DMS53 (cell line): Measurements from ENCODE around the gene SPIB.
"Not testable (repeated sequence)": the region's sequence is repeated elsewhere in the genome, so short reads cannot be mapped to it uniquely, and the experiment has no call there.

Source experiments
- DNase-seq: peaks from one replicate; lab custom pipeline; 2025; lab: John Stamatoyannopoulos, UW

Gene SPIB

DNA sequence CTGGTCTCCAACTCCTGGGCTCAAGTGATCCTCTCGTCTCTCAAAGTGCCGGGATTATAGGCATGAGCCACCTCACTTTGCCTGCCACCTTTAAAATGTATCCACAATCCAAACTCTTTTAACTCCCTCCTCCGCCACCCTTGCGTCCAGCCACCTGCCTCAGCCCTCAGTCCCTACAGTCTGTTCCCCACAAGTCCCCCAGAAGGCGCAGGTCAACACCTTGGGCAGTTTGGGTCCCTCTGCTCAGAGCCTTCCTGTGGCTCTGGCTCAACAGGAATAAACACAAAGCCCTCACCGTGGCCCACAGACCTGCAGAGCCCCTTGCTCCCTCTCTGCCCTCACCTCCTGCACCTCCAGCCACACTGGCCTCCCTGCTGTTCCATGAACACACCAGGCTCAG is 50.1 kb downstream of the SPIB start:
- no peak for DNase-seq

DNA sequence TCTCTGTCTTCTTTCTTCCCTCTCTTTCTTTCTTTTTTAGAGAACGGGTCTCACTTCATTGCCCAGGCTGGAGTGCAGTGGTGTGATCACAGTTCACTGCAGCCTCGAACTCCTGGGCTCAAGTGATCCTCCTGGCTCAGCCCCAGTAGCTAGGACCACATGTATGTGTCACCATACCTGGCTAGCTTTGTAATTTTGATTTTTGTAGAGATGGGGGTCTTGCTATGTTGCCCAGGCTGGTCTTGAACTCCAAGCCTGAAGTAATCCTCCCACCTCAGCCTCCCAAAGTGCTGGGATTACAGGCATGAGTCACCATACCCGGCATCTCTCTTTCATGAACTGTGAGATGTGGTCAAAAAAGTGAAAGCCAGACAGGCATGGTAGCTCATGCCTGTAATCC is 54.6 kb downstream of the SPIB start:
- DNase-seq: not testable (repeated sequence)

DNA sequence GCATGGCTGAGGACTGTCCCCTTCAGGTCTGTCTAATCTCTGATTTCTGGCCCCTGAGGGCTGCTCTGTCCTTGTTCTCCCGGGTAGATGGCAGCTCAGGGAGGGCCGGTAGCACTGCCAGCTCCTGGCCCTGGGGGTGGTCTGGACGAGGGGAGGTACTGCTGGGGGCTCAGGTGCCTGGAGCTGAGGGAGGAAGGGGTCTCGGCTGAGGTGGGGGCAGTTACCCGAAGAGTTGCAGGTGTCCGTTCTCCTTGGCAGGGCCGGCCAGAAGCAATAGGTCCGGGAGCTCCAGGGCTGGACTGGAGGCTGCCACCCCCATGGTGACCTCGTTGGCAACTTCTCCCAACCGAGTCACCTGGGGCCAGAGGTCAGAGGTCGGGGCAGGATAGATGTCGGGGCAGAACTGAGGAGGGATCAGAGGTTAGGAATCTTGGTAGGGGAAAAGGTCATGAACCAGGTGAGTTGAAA is 56.4 kb downstream of the SPIB start:
- no peak for DNase-seq

GRCh38 chr19:50475736-50476223 is 57.0 kb downstream of the SPIB start:
- DNase-seq: no peak

- DNase-seq: peak; percentile 97
Observed at GRCh38 chr19:50476224-50476906, 57.6 kb downstream of the SPIB start, which contains the start of the genes EMC10 and GARIN5A. EMC10 (plus strand) TSS chr19:50476507; CDS start chr19:50476545, 38 bp downstream. GARIN5A (minus strand) TSS chr19:50476848; CDS start chr19:50476388, 460 bp downstream.

- no peak for DNase-seq
Observed at GRCh38 chr19:50476907-50477238, 58.1 kb downstream of the SPIB start.

- no peak for DNase-seq
Observed at GRCh38 chr19:50477751-50478515, 59.2 kb downstream of the SPIB start.

GRCh38 chr19:50478901-50479715 is 60.4 kb downstream of the SPIB start:
- no peak for DNase-seq

DNA sequence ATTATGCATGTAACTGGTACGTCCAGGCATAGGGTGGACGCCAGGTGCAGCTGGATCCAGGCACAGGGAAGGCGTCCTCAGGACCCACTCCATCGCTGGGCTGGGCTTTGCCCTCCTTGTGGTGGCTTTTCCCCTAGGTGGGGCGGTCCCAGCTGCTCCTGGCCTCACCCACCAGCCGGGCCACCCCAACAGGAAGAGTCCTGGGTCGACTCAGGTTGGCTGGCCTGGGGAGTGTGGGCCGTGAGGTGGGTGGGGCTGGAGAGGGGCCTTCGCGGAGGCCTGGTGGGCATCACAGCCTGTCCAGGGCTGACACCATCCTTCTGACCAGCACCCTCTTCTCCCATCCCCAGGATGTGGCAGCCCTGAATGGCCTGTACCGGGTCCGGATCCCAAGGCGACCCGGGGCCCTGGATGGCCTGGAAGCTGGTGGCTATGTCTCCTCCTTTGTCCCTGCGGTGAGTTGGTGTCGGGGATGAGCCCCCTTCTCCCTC is 61.1 kb downstream of the SPIB start:
- DNase-seq: no peak

GRCh38 chr19:50480281-50481111 is 61.8 kb downstream of the SPIB start:
- no peak for DNase-seq
